Thymus (tissue), 11 donors: ENCODE measurements around the gene STAG1. TPM values are rescaled to one million over a fixed set of nuclear protein-coding genes. Genes with fewer than 3 reads are reported as not detected.
"Not testable (repeated sequence)": the region's sequence is repeated elsewhere in the genome, so short reads cannot be mapped to it uniquely, and the experiment has no call there.

Experiments
- DNase-seq, 9 donors: peaks; one replicate each; pipeline ENCODE4 v3.0.0-alpha.2; 2013; ENCODE audit warnings: low spot score in 9 of 9, low read depth in 6 of 9, missing footprints in 1 of 9
- H3K27ac ChIP-seq, 2 donors: one replicate each; pipeline ENCODE4 v1.5.1; 2013; ENCODE audit warnings: control low read depth in 1 of 2, low read depth in 1 of 2, low read length in 1 of 2, mild to moderate bottlenecking in 1 of 2, moderate library complexity in 1 of 2
- H3K27me3 ChIP-seq, 2 donors: one replicate each; pipeline ENCODE4 v1.5.1; 2013; ENCODE audit warnings: low read length in 1 of 2; ENCODE audit not compliant: control insufficient read depth in 2 of 2, insufficient read depth in 1 of 2
- H3K36me3 ChIP-seq, 2 donors: one replicate each; pipeline ENCODE4 v1.5.1; 2013; ENCODE audit warnings: low read length in 1 of 2, mild to moderate bottlenecking in 1 of 2, moderate library complexity in 1 of 2; ENCODE audit not compliant: control insufficient read depth in 2 of 2, insufficient read depth in 2 of 2
- H3K4me1 ChIP-seq, 2 donors: one replicate each; pipeline ENCODE4 v1.5.1; 2013; ENCODE audit warnings: low read length in 2 of 2; ENCODE audit not compliant: control insufficient read depth in 2 of 2, insufficient read depth in 2 of 2
- H3K4me3 ChIP-seq, 2 donors: one replicate each; pipeline ENCODE4 v1.5.1; 2013; ENCODE audit warnings: low read length in 2 of 2, control low read depth in 1 of 2, mild to moderate bottlenecking in 1 of 2
- H3K9me3 ChIP-seq, 2 donors: one replicate each; pipeline ENCODE4 v1.5.1; 2013; ENCODE audit warnings: low read length in 1 of 2, mild to moderate bottlenecking in 1 of 2; ENCODE audit not compliant: control insufficient read depth in 2 of 2, insufficient read depth in 1 of 2
- WGBS: extraction: QIAGEN DNeasy Blood & Tissue Kit; methylation state at CpG from one replicate; pipeline ENCODE4 v1.1.7; 2013; 5-methylcytosine and 5-hydroxymethylcytosine counted together
- polyA plus RNA-seq: library from polyadenylated mRNA; stranded (reverse); fragments of 200-250 nt; gene quantifications from one replicate; pipeline ENCODE4 v1.2.3, GENCODE V29; 2013
- total RNA-seq: library from RNA; stranded (reverse); fragments of 120-200 nt; gene quantifications from one replicate; pipeline ENCODE4 v1.2.4, GENCODE V29; 2013
- donor health status: healthy.

STAG1 gene
- total and polyA plus RNA-seq, 2 donors = 15.9 to 36.0 TPM

GRCh38 chr3:136657526-136657925 is 94.7 kb downstream of the STAG1 start:
- 95% methylated on average over 3 of the region's 3 CpGs for whole genome bisulfite sequencing

GRCh38 chr3:136653628-136654027 is 98.5 kb downstream of the STAG1 start:
- Histone ChIP-seq H3K27ac (no peak overlapping the region), H3K36me3 (no peaks in the 10 kb centered on the region), H3K4me3 (no peak overlapping the region), H3K4me1 (no peaks in the 10 kb centered on the region), H3K27me3 (no peaks in the 10 kb centered on the region), H3K9me3 (peaks cover 0 to 4% of the 10 kb centered on the region in 2 donors)
- no peak for DNase-seq

More at GRCh38 chr3:136657526-136657925, 94.7 kb downstream of the STAG1 start:
- H3K27ac ChIP-seq = no peak overlapping the region
- DNase-seq = no peak
- no peaks in the 10 kb centered on the region for H3K4me1 ChIP-seq
- H3K9me3 ChIP-seq = peaks cover 0 to 4% of the 10 kb centered on the region in 2 donors
- H3K4me3 ChIP-seq = no peak overlapping the region
- H3K27me3 ChIP-seq = no peaks in the 10 kb centered on the region
- H3K36me3 ChIP-seq = no peaks in the 10 kb centered on the region

- H3K27ac ChIP-seq = no peak overlapping the region
- H3K9me3 ChIP-seq = peaks cover 0 to 4% of the 10 kb centered on the region in 2 donors
- H3K36me3 ChIP-seq = no peaks in the 10 kb centered on the region
- no peak for DNase-seq
- WGBS = 98% methylated on average over 2 of the region's 2 CpGs
- no peaks in the 10 kb centered on the region for H3K27me3 ChIP-seq
- no peaks in the 10 kb centered on the region for H3K4me1 ChIP-seq
- no peak overlapping the region for H3K4me3 ChIP-seq
Measured at GRCh38 chr3:136651581-136651980, 100.6 kb downstream of the STAG1 start.

GRCh38 chr3:136650461-136650860 is 101.7 kb downstream of the STAG1 start:
- Histone ChIP-seq H3K9me3 (peaks cover 0 to 3% of the 10 kb centered on the region in 2 donors), H3K4me1 (peaks cover 0 to 3% of the 10 kb centered on the region in 2 donors), H3K4me3 (no peak overlapping the region), H3K36me3 (no peaks in the 10 kb centered on the region), H3K27ac (no peak overlapping the region), H3K27me3 (no peaks in the 10 kb centered on the region)
- DNase-seq = no peak
- WGBS = 49% methylated on average over 2 of the region's 2 CpGs

GRCh38 chr3:136645915-136646314 is 106.3 kb downstream of the STAG1 start:
- Histone ChIP-seq H3K9me3 (no peaks in the 10 kb centered on the region), H3K27ac (no peak overlapping the region), H3K4me3 (no peak overlapping the region), H3K36me3 (no peaks in the 10 kb centered on the region), H3K27me3 (no peaks in the 10 kb centered on the region), H3K4me1 (peaks cover 0 to 3% of the 10 kb centered on the region in 2 donors)
- WGBS = over 99% methylated on average over 2 of the region's 2 CpGs
- DNase-seq = no peak

- Histone ChIP-seq H3K4me1 (peaks cover 0 to 3% of the 10 kb centered on the region in 2 donors), H3K27me3 (no peaks in the 10 kb centered on the region), H3K36me3 (no peaks in the 10 kb centered on the region), H3K4me3 (no peak overlapping the region), H3K27ac (no peak overlapping the region), H3K9me3 (no peaks in the 10 kb centered on the region)
- DNase-seq = no peak
- 99% methylated on average over 1 of the region's 1 CpG for WGBS
Measured at GRCh38 chr3:136644212-136644611, 108.0 kb downstream of the STAG1 start.

- H3K27me3 ChIP-seq, H3K36me3 ChIP-seq, H3K27ac ChIP-seq, H3K4me3 ChIP-seq, H3K9me3 ChIP-seq, DNase-seq, H3K4me1 ChIP-seq: not testable (repeated sequence)
- WGBS = 99% methylated on average over 2 of the region's 2 CpGs
Measured at GRCh38 chr3:136643380-136643779, 108.8 kb downstream of the STAG1 start.

GRCh38 chr3:136642711-136643110 is 109.5 kb downstream of the STAG1 start:
- Histone ChIP-seq H3K9me3 (peaks cover 0 to 3% of the 10 kb centered on the region in 2 donors), H3K4me1 (peaks cover 0 to 3% of the 10 kb centered on the region in 2 donors), H3K27me3 (no peaks in the 10 kb centered on the region), H3K4me3 (no peak overlapping the region), H3K27ac (no peak overlapping the region), H3K36me3 (no peaks in the 10 kb centered on the region)
- 97% methylated on average over 1 of the region's 1 CpG for WGBS
- no peak for DNase-seq

- H3K4me3 ChIP-seq = no peak overlapping the region
- H3K4me1 ChIP-seq = no peaks in the 10 kb centered on the region
- peaks cover 0 to 3% of the 10 kb centered on the region in 2 donors for H3K9me3 ChIP-seq
- H3K36me3 ChIP-seq = no peaks in the 10 kb centered on the region
- no peak overlapping the region for H3K27ac ChIP-seq
- 94% methylated on average over 1 of the region's 1 CpG for WGBS
- no peak for DNase-seq
- no peaks in the 10 kb centered on the region for H3K27me3 ChIP-seq
Measured at GRCh38 chr3:136639069-136639468, 113.1 kb downstream of the STAG1 start.

- whole genome bisulfite sequencing = 95% methylated on average over 2 of the region's 2 CpGs
Measured at GRCh38 chr3:136637176-136637575, 115.0 kb downstream of the STAG1 start.

More at GRCh38 chr3:136637176-136637575, 115.0 kb downstream of the STAG1 start:
- DNase-seq = no peak
- Histone ChIP-seq H3K36me3 (no peaks in the 10 kb centered on the region), H3K4me3 (no peak overlapping the region), H3K27me3 (no peaks in the 10 kb centered on the region), H3K9me3 (peaks cover 0 to 3% of the 10 kb centered on the region in 2 donors), H3K4me1 (no peaks in the 10 kb centered on the region), H3K27ac (no peak overlapping the region)
